Lung microvascular endothelial cell (primary cell): Measurements from ENCODE around the gene PRR9. TPM values are rescaled to one million over a fixed set of nuclear protein-coding genes. Genes with fewer than 3 reads are reported as not detected.

Experiments
- DNase-seq, 2 donors: peaks; one replicate each; pipeline versions ENCODE4 v3.0.0 to v3.0.0-alpha.2; 2010; ENCODE audit warnings: low read depth in 2 of 2
- total RNA-seq: library from RNA; depleted of rRNA; stranded (reverse); fragments of >200 nt; gene quantifications from 2 replicates; pipeline ENCODE4 v1.2.1, GENCODE V29; 2014

The PRR9 gene
- total RNA-seq, 1 donor from 2014 or later = not detected

- peak; percentile 3 to 8 for DNase-seq
Measured at GRCh38 chr1:153229076-153229829, 11.9 kb downstream of the PRR9 start.

- no peak for DNase-seq
Measured at GRCh38 chr1:153231363-153231762, 14.0 kb downstream of the PRR9 start.

- DNase-seq = no peak
Measured at GRCh38 chr1:153231785-153232184, 14.4 kb downstream of the PRR9 start.

GRCh38 chr1:153232553-153232952, 15.2 kb downstream of the PRR9 start:
- DNase-seq = no peak

- DNase-seq = no peak
Measured at GRCh38 chr1:153233448-153233847, 16.1 kb downstream of the PRR9 start.

- no peak for DNase-seq
Measured at GRCh38 chr1:153238527-153238926, 21.1 kb downstream of the PRR9 start.

GRCh38 chr1:153242160-153242559, 24.8 kb downstream of the PRR9 start:
- DNase-seq = no peak

- DNase-seq = no peak
Measured at GRCh38 chr1:153245466-153245865, 28.1 kb downstream of the PRR9 start.

- no peak for DNase-seq
Measured at GRCh38 chr1:153246018-153246417, 28.6 kb downstream of the PRR9 start.

- DNase-seq = no peak
Measured at GRCh38 chr1:153246825-153247224, 29.4 kb downstream of the PRR9 start.

- no peak for DNase-seq
Measured at GRCh38 chr1:153248176-153248879, 30.9 kb downstream of the PRR9 start.

GRCh38 chr1:153250166-153250565, 32.8 kb downstream of the PRR9 start:
- no peak for DNase-seq

GRCh38 chr1:153251087-153251486, 33.7 kb downstream of the PRR9 start:
- no peak for DNase-seq

GRCh38 chr1:153251562-153251961, 34.2 kb downstream of the PRR9 start:
- no peak for DNase-seq

- DNase-seq = no peak
Measured at GRCh38 chr1:153251988-153252387, 34.6 kb downstream of the PRR9 start.

- DNase-seq = no peak
Measured at GRCh38 chr1:153253076-153253475, 35.7 kb downstream of the PRR9 start.

- no peak for DNase-seq
Measured at GRCh38 chr1:153253693-153254092, 36.3 kb downstream of the PRR9 start.

- DNase-seq = no peak
Measured at GRCh38 chr1:153259387-153259786, 42.0 kb downstream of the PRR9 start, which contains the start of gene LORICRIN. Gene LORICRIN, plus strand, starts transcription at chr1:153259687. Its CDS starts 1,263 bp downstream, at chr1:153260950.

- DNase-seq = no peak
Measured at GRCh38 chr1:153260585-153261280, 43.3 kb downstream of the PRR9 start.

- peak in 1 of 2 donors; percentile 6 for DNase-seq
Measured at GRCh38 chr1:153261281-153262069, 44.1 kb downstream of the PRR9 start.

- no peak for DNase-seq
Measured at GRCh38 chr1:153262070-153262366, 44.6 kb downstream of the PRR9 start.
